OCI-LY1 (cell line): ENCODE measurements around the gene BBC3.
A peak's percentile ranks its signal among the peaks of the same experiment; 100 is the strongest.

Experiments
- H2AFZ ChIP-seq: fragments of 200-600 bp; sonication (generic), shearing (Covaris generic); 2 replicates; pipeline ENCODE4 v1.6.0; 2014; ENCODE audit warnings: antibody characterized with exemption, mild to moderate bottlenecking, low read length
- H3F3A ChIP-seq: fragments of 200-600 bp; sonication (generic), shearing (Covaris generic); 2 replicates; pipeline ENCODE4 v1.6.0; 2014; ENCODE audit warnings: mild to moderate bottlenecking, antibody characterized with exemption, low read length, moderate library complexity; ENCODE audit not compliant: insufficient read depth
- H3K27ac ChIP-seq: fragments of 200-600 bp; sonication (generic); 2 replicates; pipeline ENCODE4 v1.5.1; 2014; ENCODE audit warnings: low read length, mixed run types, mild to moderate bottlenecking, low read depth; ENCODE audit not compliant: poor library complexity, severe bottlenecking
- H3K27me3 ChIP-seq: fragments of 200-600 bp; sonication (generic); 2 replicates; pipeline ENCODE4 v1.6.0; 2014; ENCODE audit warnings: antibody characterized with exemption, mild to moderate bottlenecking, low read length, moderate library complexity; ENCODE audit not compliant: insufficient read depth
- H3K36me3 ChIP-seq: fragments of 200-600 bp; sonication (generic); 2 replicates; pipeline ENCODE4 v1.6.1; 2014; ENCODE audit warnings: mild to moderate bottlenecking, antibody characterized with exemption, low read length, moderate library complexity, mixed read lengths; ENCODE audit not compliant: insufficient read depth
- H3K4me1 ChIP-seq: fragments of 200-600 bp; sonication (generic); 2 replicates; pipeline ENCODE4 v1.5.1; 2014; ENCODE audit warnings: mild to moderate bottlenecking, low read length, moderate library complexity; ENCODE audit not compliant: insufficient read depth, severe bottlenecking
- H3K4me2 ChIP-seq: fragments of 200-600 bp; sonication (generic), shearing (Covaris generic); 2 replicates; pipeline ENCODE4 v1.6.1; 2014; ENCODE audit warnings: low read length
- H3K4me3 ChIP-seq: fragments of 200-600 bp; sonication (generic); 2 replicates; pipeline ENCODE4 v1.5.1; 2014; ENCODE audit warnings: low read length, low read depth, mild to moderate bottlenecking, mixed read lengths; ENCODE audit not compliant: poor library complexity, severe bottlenecking
- H3K79me2 ChIP-seq: fragments of 200-600 bp; shearing (Covaris generic); 2 replicates; pipeline ENCODE4 v1.6.1; 2016; ENCODE audit warnings: mixed run types, low read length, mixed read lengths; ENCODE audit not compliant: insufficient read depth
- H3K9ac ChIP-seq: fragments of 200-600 bp; sonication (generic), shearing (Covaris generic); 2 replicates; pipeline ENCODE4 v1.6.1; 2014; ENCODE audit warnings: mild to moderate bottlenecking, low read length, mixed read lengths
- H3K9me2 ChIP-seq: fragments of 200-600 bp; sonication (generic), shearing (Covaris generic); 2 replicates; pipeline ENCODE4 v1.6.1; 2014; ENCODE audit warnings: low read depth, mild to moderate bottlenecking, low read length, mixed read lengths
- H3K9me3 ChIP-seq: fragments of 200-600 bp; shearing (Covaris generic); 2 replicates; pipeline ENCODE4 v1.6.1; 2014; ENCODE audit warnings: low read length, mixed read lengths
- H4K20me1 ChIP-seq: fragments of 200-600 bp; sonication (generic), shearing (Covaris generic); 2 replicates; pipeline ENCODE4 v1.6.0; 2016; ENCODE audit warnings: mild to moderate bottlenecking, low read length; ENCODE audit not compliant: insufficient read depth
- EZH2 ChIP-seq: fragments of 200-600 bp; sonication (generic), shearing (Covaris generic); IDR thresholded peaks from 2 replicates; pipeline ENCODE4 v1.8.0; 2017; ENCODE audit warnings: borderline replicate concordance, mixed run types, mild to moderate bottlenecking, antibody characterized with exemption, low read length, moderate library complexity, mixed read lengths
- TF ChIP-seq, protein P1 (sequence below): fragments of 200-600 bp; sonication (generic), shearing (Covaris generic); IDR thresholded peaks from 2 replicates; pipeline ENCODE4 v1.5.1; 2017; ENCODE audit warnings: mild to moderate bottlenecking, antibody characterized with exemption, low read length, moderate library complexity, mixed read lengths

BBC3 gene

DNA sequence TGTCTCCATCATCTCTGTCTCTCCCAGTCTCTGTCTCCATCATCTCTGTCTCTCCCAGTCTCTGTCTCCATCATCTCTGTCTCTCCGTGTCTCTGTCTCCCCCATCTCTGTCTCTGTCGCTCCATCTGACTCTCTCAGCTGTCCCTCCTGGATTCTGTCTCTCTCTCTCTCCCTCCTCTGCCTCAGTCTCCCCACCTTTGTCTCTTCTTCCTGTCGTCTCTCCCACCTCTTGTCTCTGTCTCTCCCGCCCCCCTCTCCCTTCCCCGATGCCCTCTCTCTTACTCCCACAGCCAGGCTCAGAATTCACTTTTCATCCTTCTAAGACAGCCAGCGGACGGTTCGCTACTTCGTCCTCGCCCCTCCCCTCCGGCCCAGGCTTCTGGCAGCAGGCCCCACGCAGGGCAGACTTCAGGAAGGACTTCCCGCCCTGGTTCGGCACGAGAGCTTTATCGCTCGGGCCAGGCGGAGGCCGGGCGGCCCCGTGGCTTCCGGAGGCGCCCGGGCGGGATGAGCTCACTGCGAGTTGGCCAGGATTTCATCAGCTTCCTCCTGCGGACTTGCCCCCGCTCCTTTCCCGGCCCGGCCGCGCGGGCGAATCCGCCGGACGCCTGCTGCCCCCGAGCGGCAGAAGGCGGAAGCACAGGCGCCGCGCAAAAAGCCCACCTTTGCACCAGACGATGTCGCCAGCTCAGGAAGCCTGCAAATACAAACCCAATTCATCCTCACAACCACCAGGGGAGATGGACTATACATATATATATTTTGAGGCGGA lies 13.0 kb upstream of the BBC3 start:
- no peak overlapping the region for H2AFZ ChIP-seq
- H3F3A ChIP-seq, result peaks cover 5% of the 10 kb centered on the region; the same call in 1 of the 2 replicates

DNA sequence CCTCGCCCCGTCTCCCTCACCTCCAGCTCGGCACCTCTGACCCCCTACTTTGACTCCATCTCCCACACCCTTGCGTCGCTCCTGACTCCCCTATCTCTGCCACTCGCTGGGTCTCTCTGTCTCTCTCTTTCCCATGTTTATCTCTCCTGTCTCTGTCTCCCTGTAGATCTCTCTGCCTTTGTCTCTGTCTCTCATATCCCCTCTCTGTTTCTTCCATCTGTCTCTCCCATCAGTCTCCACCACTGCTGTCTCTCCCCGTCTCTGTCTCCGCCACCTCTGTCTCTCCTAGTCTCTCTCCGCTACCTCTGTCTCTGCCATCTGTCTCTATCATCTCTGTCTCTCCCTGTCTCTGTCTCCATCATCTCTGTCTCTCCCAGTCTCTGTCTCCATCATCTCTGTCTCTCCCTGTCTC lies 12.4 kb upstream of the BBC3 start:
- Histone ChIP-seq H3K27ac (no peak overlapping the region), H3K36me3 (no peaks in the 10 kb centered on the region), H3K9ac (peak overlapping the region; percentile 4; the same call in 1 of the 2 replicates), H3K79me2 (no peaks in the 10 kb centered on the region), H3K27me3 (no peaks in the 10 kb centered on the region; the same call in 1 of the 2 replicates), H3F3A (peaks cover 5% of the 10 kb centered on the region; the same call in 1 of the 2 replicates), H3K4me3 (peak overlapping the region; percentile 54), H2AFZ (no peak overlapping the region), H4K20me1 (no peaks in the 10 kb centered on the region), H3K9me3 (no peaks in the 10 kb centered on the region), H3K4me2 (peak overlapping the region; percentile 80), H3K9me2 (no peaks in the 10 kb centered on the region), H3K4me1 (peaks cover 35% of the 10 kb centered on the region)
- no peak for TF ChIP-seq EZH2
- TF ChIP-seq, protein P1, sequence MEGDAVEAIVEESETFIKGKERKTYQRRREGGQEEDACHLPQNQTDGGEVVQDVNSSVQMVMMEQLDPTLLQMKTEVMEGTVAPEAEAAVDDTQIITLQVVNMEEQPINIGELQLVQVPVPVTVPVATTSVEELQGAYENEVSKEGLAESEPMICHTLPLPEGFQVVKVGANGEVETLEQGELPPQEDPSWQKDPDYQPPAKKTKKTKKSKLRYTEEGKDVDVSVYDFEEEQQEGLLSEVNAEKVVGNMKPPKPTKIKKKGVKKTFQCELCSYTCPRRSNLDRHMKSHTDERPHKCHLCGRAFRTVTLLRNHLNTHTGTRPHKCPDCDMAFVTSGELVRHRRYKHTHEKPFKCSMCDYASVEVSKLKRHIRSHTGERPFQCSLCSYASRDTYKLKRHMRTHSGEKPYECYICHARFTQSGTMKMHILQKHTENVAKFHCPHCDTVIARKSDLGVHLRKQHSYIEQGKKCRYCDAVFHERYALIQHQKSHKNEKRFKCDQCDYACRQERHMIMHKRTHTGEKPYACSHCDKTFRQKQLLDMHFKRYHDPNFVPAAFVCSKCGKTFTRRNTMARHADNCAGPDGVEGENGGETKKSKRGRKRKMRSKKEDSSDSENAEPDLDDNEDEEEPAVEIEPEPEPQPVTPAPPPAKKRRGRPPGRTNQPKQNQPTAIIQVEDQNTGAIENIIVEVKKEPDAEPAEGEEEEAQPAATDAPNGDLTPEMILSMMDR, result no peak

More for the DNA sequence above, 13.0 kb upstream of the BBC3 start:
- Histone ChIP-seq H3K4me2 (peak overlapping the region; percentile 80), H3K27ac (no peak overlapping the region), H3K4me1 (peaks cover 35% of the 10 kb centered on the region), H3K27me3 (no peaks in the 10 kb centered on the region; the same call in 1 of the 2 replicates), H3K9me2 (no peaks in the 10 kb centered on the region), H3K9ac (peak overlapping the region; percentile 48), H3K9me3 (no peaks in the 10 kb centered on the region), H4K20me1 (no peaks in the 10 kb centered on the region), H3K79me2 (no peaks in the 10 kb centered on the region), H3K4me3 (peak overlapping the region; percentile 54), H3K36me3 (no peaks in the 10 kb centered on the region)
- no peak for TF ChIP-seq EZH2
- TF ChIP-seq, protein P1, result peak; percentile 95

DNA sequence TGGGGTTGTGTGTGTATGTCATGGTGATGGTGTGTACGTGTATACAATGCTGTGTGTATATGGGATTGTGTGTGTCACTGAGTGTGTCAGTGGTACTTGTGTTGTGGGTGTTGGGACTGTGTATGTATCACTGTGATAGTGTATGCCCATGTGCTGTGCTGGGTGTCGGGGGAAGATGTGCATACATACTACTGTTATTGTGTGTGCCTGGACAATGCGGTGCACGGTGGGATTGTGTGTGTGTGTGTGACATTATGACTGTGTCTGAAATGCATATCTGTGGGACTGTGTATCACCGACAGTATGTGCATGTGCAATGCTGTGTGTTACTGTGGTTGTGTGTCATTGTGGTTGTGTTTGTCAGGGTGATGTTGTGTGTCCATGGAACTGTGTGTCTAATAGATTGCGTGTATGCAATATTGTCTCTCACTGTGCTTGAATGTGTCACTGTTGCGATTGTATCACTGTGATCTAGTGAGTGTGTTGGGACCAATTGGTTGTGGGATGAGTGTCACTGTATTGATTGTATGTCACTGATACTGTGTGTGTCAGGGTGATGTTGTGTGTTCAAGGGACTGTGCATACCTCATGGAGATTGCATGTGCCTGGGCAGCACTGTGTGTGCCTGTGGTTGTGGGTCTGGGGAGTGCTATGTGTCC lies 11.0 kb upstream of the BBC3 start:
- Histone ChIP-seq H3K79me2 (no peaks in the 10 kb centered on the region), H3K4me3 (no peak overlapping the region), H3K4me1 (peaks cover 35% of the 10 kb centered on the region), H3K9ac (no peak overlapping the region), H4K20me1 (no peaks in the 10 kb centered on the region), H3K9me3 (no peaks in the 10 kb centered on the region), H2AFZ (no peak overlapping the region), H3F3A (peaks cover 5% of the 10 kb centered on the region; the same call in 1 of the 2 replicates), H3K27ac (no peak overlapping the region), H3K9me2 (no peaks in the 10 kb centered on the region), H3K27me3 (no peaks in the 10 kb centered on the region; the same call in 1 of the 2 replicates), H3K4me2 (no peak overlapping the region), H3K36me3 (no peaks in the 10 kb centered on the region)
- TF ChIP-seq, protein P1, result no peak
- no peak for TF ChIP-seq EZH2
